ENCODE results near the gene COL20A1.

Gene COL20A1

GRCh38 chr20:63366390-63367365 is 73.7 kb downstream of the COL20A1 start:
- Histone ChIP-seq H3K27ac (no peak overlapping the region), H4K20me1 (peaks cover 0 to 83% (median 4%) of the 10 kb centered on the region in 11 experiments; a peak in 11 of 22 replicates), H3K36me3 (no peaks in the 10 kb centered on the region), H3K4me3 (no peak overlapping the region; a peak in 1 of 20 replicates), H3K27me3 (peaks cover 20 to 36% (median 28%) of the 10 kb centered on the region in 11 experiments), H3K9me3 (replicated peaks in 1 of 11) (no peaks in the 10 kb centered on the region), H3K4me2 (peak overlapping the region in 9 of 11 experiments; percentile 24 to 81 (median 63); a peak in 15 of 22 replicates), H3K4me1 (peaks cover 0 to 44% (median 27%) of the 10 kb centered on the region in 10 experiments; a peak in 14 of 20 replicates), H3K9ac (peak overlapping the region in 3 of 11 experiments; percentile 2 to 51 (median 15); a peak in 2 of 22 replicates)
- no peak for TF ChIP-seq Cebpa-rat (IDR thresholded peaks at IDR 0.05)

- H3K36me3 ChIP-seq: no peaks in the 10 kb centered on the region
- H3K4me1 ChIP-seq: peaks cover 0 to 41% (median 25%) of the 10 kb centered on the region in 10 experiments; a peak in 14 of 20 replicates
- peak overlapping the region in 9 of 11 experiments; percentile 24 to 81 (median 63); a peak in 15 of 22 replicates for H3K4me2 ChIP-seq
- H3K4me3 ChIP-seq: no peak overlapping the region; a peak in 1 of 20 replicates
- H3K9me3 ChIP-seq (replicated peaks in 1 of 11): no peaks in the 10 kb centered on the region
- H4K20me1 ChIP-seq: peaks cover 0 to 78% (median 0%) of the 10 kb centered on the region in 11 experiments; a peak in 11 of 22 replicates
- no peak for TF ChIP-seq Cebpa-rat (IDR thresholded peaks at IDR 0.05)
- H3K9ac ChIP-seq: peak overlapping the region in 3 of 11 experiments; percentile 2 to 51 (median 15); a peak in 2 of 22 replicates
- peaks cover 16 to 35% (median 26%) of the 10 kb centered on the region in 11 experiments for H3K27me3 ChIP-seq
- no peak overlapping the region for H3K27ac ChIP-seq
Observed at GRCh38 chr20:63367446-63368055, 74.6 kb downstream of the COL20A1 start.

GRCh38 chr20:63368151-63368550 is 75.2 kb downstream of the COL20A1 start:
- no peak for TF ChIP-seq Cebpa-rat (IDR thresholded peaks at IDR 0.05)
- Histone ChIP-seq H3K9me3 (replicated peaks in 1 of 11) (no peaks in the 10 kb centered on the region), H3K4me3 (no peak overlapping the region), H4K20me1 (peaks cover 0 to 78% (median 0%) of the 10 kb centered on the region in 11 experiments; a peak in 11 of 22 replicates), H3K4me1 (peaks cover 0 to 41% (median 25%) of the 10 kb centered on the region in 10 experiments; a peak in 14 of 20 replicates), H3K4me2 (no peak overlapping the region), H3K27ac (no peak overlapping the region), H3K27me3 (peaks cover 17 to 35% (median 26%) of the 10 kb centered on the region in 11 experiments), H3K9ac (no peak overlapping the region), H3K36me3 (no peaks in the 10 kb centered on the region)

GRCh38 chr20:63369024-63369530 is 76.1 kb downstream of the COL20A1 start:
- Histone ChIP-seq H4K20me1 (peaks cover 0 to 78% (median 0%) of the 10 kb centered on the region in 11 experiments; a peak in 10 of 22 replicates), H3K27ac (no peak overlapping the region), H3K9ac (no peak overlapping the region), H3K4me2 (no peak overlapping the region), H3K4me3 (no peak overlapping the region), H3K4me1 (peaks cover 0 to 41% (median 25%) of the 10 kb centered on the region in 10 experiments; a peak in 14 of 20 replicates), H3K9me3 (replicated peaks in 1 of 11) (no peaks in the 10 kb centered on the region), H3K27me3 (peaks cover 27 to 35% (median 31%) of the 10 kb centered on the region in 11 experiments), H3K36me3 (no peaks in the 10 kb centered on the region)
- TF ChIP-seq Cebpa-rat (IDR thresholded peaks at IDR 0.05): no peak

- no peak overlapping the region for H3K9ac ChIP-seq
- peak overlapping the region in 3 of 11 experiments; percentile 13 to 38 (median 34); a peak in 5 of 22 replicates for H3K4me2 ChIP-seq
- peaks cover 36 to 40% (median 39%) of the 10 kb centered on the region in 11 experiments for H3K27me3 ChIP-seq
- peaks cover 0 to 82% (median 0%) of the 10 kb centered on the region in 11 experiments; a peak in 10 of 22 replicates for H4K20me1 ChIP-seq
- no peaks in the 10 kb centered on the region for H3K9me3 ChIP-seq (replicated peaks in 1 of 11)
- no peaks in the 10 kb centered on the region for H3K36me3 ChIP-seq
- no peak overlapping the region for H3K27ac ChIP-seq
- peaks cover 0 to 37% (median 21%) of the 10 kb centered on the region in 10 experiments; a peak in 14 of 20 replicates for H3K4me1 ChIP-seq
- TF ChIP-seq Cebpa-rat (IDR thresholded peaks at IDR 0.05): no peak
- no peak overlapping the region for H3K4me3 ChIP-seq
Observed at GRCh38 chr20:63369724-63370617, 77.0 kb downstream of the COL20A1 start.

- peaks cover 0 to 30% (median 16%) of the 10 kb centered on the region in 10 experiments; a peak in 14 of 20 replicates for H3K4me1 ChIP-seq
- H3K4me3 ChIP-seq: no peak overlapping the region
- no peaks in the 10 kb centered on the region for H3K36me3 ChIP-seq
- H3K27ac ChIP-seq: no peak overlapping the region
- H4K20me1 ChIP-seq: peaks cover 0 to 77% (median 0%) of the 10 kb centered on the region in 11 experiments; a peak in 10 of 22 replicates
- no peak for TF ChIP-seq Cebpa-rat (IDR thresholded peaks at IDR 0.05)
- H3K4me2 ChIP-seq: peak overlapping the region in 7 of 11 experiments; percentile 5 to 43 (median 18); a peak in 9 of 22 replicates
- H3K9ac ChIP-seq: no peak overlapping the region
- H3K9me3 ChIP-seq (replicated peaks in 1 of 11): no peaks in the 10 kb centered on the region
- peaks cover 39 to 47% (median 43%) of the 10 kb centered on the region in 11 experiments for H3K27me3 ChIP-seq
Observed at GRCh38 chr20:63370618-63371187, 77.7 kb downstream of the COL20A1 start.

GRCh38 chr20:63371291-63371865 is 78.4 kb downstream of the COL20A1 start:
- H3K4me2 ChIP-seq: peak overlapping the region in 7 of 11 experiments; percentile 5 to 43 (median 18); a peak in 7 of 22 replicates
- no peaks in the 10 kb centered on the region for H3K36me3 ChIP-seq
- H4K20me1 ChIP-seq: peaks cover 0 to 74% (median 0%) of the 10 kb centered on the region in 11 experiments; a peak in 10 of 22 replicates
- H3K9ac ChIP-seq: no peak overlapping the region
- peaks cover 0 to 25% (median 16%) of the 10 kb centered on the region in 10 experiments; a peak in 14 of 20 replicates for H3K4me1 ChIP-seq
- H3K27me3 ChIP-seq: peaks cover 41 to 50% (median 46%) of the 10 kb centered on the region in 11 experiments
- no peaks in the 10 kb centered on the region for H3K9me3 ChIP-seq (replicated peaks in 1 of 11)
- no peak overlapping the region for H3K27ac ChIP-seq
- no peak overlapping the region for H3K4me3 ChIP-seq
- no peak for TF ChIP-seq Cebpa-rat (IDR thresholded peaks at IDR 0.05)

Data from BLaER1 treated with 17β-estradiol and CSF1 and Interleukin-3, amounts not matched to agents 10 nM and 100 nM (cell line).